ENCODE measurements around the gene CD160. TPM values are rescaled to one million over a fixed set of nuclear protein-coding genes. Genes with fewer than 3 reads are reported as not detected.
A peak's percentile ranks its signal among the peaks of the same experiment; 100 is the strongest.

The CD160 gene
- total RNA-seq, 1 donor from 2014 or later, result not detected

DNA sequence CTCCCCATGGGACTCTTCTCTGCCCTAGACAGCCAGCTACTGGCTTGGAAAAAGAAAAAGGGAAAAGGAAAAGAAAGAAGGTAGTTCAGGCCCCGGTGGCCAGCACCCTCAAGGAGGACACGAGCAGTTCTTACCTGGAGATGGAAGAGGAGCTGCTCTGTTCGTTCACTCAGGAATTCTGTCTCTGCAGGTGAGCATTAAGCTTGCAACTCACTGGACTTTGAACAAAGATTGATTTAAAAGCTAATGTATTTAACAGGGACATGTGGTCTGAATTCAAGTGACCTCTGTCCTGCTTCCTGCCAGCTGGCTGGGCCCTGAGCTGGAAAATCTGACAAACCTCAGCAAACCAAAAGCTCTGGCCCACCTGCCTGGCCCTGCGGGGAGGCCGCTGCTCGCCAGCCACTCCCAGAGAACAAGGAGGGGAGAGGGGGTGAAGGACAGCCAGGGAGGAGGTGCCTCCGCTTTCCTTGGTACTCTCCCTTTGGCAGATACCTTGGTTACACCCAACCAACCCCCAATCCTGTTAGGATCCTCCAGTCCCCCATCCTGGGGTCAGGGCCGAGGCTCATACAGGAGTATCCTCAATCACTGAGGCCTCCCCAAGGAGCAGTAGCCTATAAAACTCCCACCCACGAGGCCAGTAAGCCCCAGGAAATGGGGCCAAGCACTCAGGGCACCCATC, 12.0 kb upstream of the CD160 start, which contains the start of gene PDZK1:
PDZK1 (minus strand) TSS at position 186 of the 685 bp plus-strand sequence. CDS start 19,347 bp downstream, outside the sequence.
- H3K4me1 Mint-ChIP-seq (ENCODE audit: unreplicated experiment), result peaks cover 28% of the 10 kb centered on the region
- H3K27ac Mint-ChIP-seq, result peak within 1 kb of the TSS; percentile 83
- H3K4me3 Mint-ChIP-seq, result peak within 1 kb of the TSS; percentile 70
- no peaks in the 10 kb centered on the region for H3K9me3 Mint-ChIP-seq
- no peak for TF ChIP-seq CTCF (conservative IDR thresholded peaks at IDR 0.05)
- H3K27me3 Mint-ChIP-seq, result peaks cover 8% of the 10 kb centered on the region
- DNase-seq (ENCODE audit: extremely low spot score, unreplicated experiment), result no peak
- H3K36me3 Mint-ChIP-seq, result no peaks in the 10 kb centered on the region

- H3K36me3 Mint-ChIP-seq, result no peaks in the 10 kb centered on the region
- H3K9me3 Mint-ChIP-seq, result no peaks in the 10 kb centered on the region
- peaks cover 28% of the 10 kb centered on the region for H3K4me1 Mint-ChIP-seq (ENCODE audit: unreplicated experiment)
- peak overlapping the region; percentile 82 for H3K27ac Mint-ChIP-seq
- H3K27me3 Mint-ChIP-seq, result peaks cover 8% of the 10 kb centered on the region
- H3K4me3 Mint-ChIP-seq, result peak overlapping the region; percentile 46
- TF ChIP-seq CTCF (conservative IDR thresholded peaks at IDR 0.05), result no peak
- DNase-seq (ENCODE audit: extremely low spot score, unreplicated experiment), result no peak
These were observed 11.2 kb upstream of the CD160 start for GRCh38 chr1:145708063-145708462.

GRCh38 chr1:145710291-145711027, 8.8 kb upstream of the CD160 start:
- DNase-seq (ENCODE audit: extremely low spot score, unreplicated experiment), result no peak
- Mint-ChIP-seq H3K9me3 (no peaks in the 10 kb centered on the region), H3K4me3 (no peak overlapping the region), H3K4me1 (ENCODE audit: unreplicated experiment) (peaks cover 28% of the 10 kb centered on the region), H3K27me3 (peaks cover 5% of the 10 kb centered on the region), H3K27ac (peak overlapping the region; percentile 38), H3K36me3 (no peaks in the 10 kb centered on the region)
- no peak for TF ChIP-seq CTCF (conservative IDR thresholded peaks at IDR 0.05)

GRCh38 chr1:145711213-145711651, 8.1 kb upstream of the CD160 start:
- DNase-seq (ENCODE audit: extremely low spot score, unreplicated experiment), result no peak
- Mint-ChIP-seq H3K9me3 (no peaks in the 10 kb centered on the region), H3K4me1 (ENCODE audit: unreplicated experiment) (peaks cover 27% of the 10 kb centered on the region), H3K27ac (peak overlapping the region; percentile 38), H3K4me3 (peak overlapping the region; percentile 20), H3K36me3 (no peaks in the 10 kb centered on the region), H3K27me3 (peaks cover 5% of the 10 kb centered on the region)
- no peak for TF ChIP-seq CTCF (conservative IDR thresholded peaks at IDR 0.05)

DNA sequence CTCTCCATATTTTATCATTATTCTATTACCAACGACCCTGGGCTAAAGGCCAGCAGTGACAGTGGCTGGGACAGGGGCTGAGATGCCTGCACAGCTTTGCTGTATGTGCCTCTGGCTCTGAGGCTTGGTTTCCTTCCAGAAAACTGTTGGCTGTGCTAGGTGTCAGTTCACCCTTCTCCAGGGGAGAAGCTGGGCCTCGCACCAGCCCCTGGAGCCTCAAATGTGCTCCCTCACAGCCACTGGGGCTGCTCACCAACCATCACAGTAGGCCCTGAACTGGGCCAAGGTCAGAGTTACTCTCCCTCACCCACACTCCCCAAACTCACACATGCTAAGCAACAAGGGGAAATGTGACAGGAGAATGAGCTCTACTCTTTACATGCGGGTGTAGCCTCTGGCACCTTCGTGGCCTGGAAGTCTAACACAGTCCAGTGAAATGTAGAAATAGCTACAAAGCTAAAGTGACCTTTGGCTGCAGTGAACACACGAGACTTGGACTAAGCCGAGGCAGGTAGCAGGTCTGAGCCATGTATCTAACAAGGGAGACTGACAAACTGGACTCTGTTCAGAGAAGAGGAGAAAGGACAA, 4.7 kb upstream of the CD160 start:
- no peak overlapping the region for H3K4me3 Mint-ChIP-seq
- peaks cover 19% of the 10 kb centered on the region for H3K4me1 Mint-ChIP-seq (ENCODE audit: unreplicated experiment)
- peak overlapping the region; percentile 56 for H3K27ac Mint-ChIP-seq
- H3K27me3 Mint-ChIP-seq, result no peaks in the 10 kb centered on the region
- no peak for TF ChIP-seq CTCF (conservative IDR thresholded peaks at IDR 0.05)
- DNase-seq (ENCODE audit: extremely low spot score, unreplicated experiment), result no peak
- no peaks in the 10 kb centered on the region for H3K36me3 Mint-ChIP-seq
- no peaks in the 10 kb centered on the region for H3K9me3 Mint-ChIP-seq

Data from type B pancreatic cell (in vitro differentiated cells).